Skin of body (tissue), 2 donors: ENCODE measurements around the gene SESTD1. TPM values are rescaled to one million over a fixed set of nuclear protein-coding genes. Genes with fewer than 3 reads are reported as not detected.

ENCODE experiments used
- DNase-seq: peaks from one replicate; lab custom pipeline; 2025; lab: John Stamatoyannopoulos, UW
- total RNA-seq: library from RNA; depleted of rRNA; stranded (reverse); fragments of >200 nt; gene quantifications from one replicate; pipeline ENCODE4 v1.2.3, GENCODE V29; 2014

Gene SESTD1
- 32.0 TPM for total RNA-seq

DNA sequence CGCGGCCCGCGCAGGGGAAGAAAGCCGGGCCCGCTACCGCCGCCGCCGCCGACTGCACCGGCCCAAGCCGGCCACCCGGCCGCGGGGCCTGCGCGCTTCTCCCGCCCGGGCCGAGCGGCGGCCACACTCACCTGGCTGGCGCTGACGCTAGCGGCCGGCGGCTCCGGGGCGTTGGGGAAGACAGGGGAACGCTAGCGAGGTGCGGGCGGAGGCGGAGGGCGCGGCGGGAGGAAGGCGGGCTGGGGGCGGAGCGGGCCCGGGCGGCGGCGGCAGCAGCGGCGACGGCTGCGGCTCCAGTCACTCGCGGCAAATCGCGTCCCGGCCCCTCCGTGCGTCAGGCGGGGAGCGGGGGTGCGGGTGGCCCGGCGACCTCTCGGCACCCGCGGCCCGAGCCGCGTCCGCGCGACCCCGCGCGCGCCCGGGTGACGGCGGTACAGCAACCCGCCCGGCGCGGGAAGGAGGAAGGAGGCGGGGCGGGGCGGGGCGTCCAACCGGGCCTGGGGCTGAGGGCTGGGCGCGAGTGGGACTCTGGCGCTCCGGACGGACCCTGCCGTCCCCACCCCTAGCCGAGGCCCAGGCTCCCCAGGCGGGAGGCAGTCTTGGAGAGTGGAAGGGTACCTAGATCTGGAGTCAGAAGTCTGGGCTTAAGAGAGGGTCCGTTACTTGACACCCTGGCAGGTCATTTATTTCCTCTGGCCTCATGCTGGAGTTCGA lies at the start of gene SESTD1:
SESTD1 (minus strand) TSS at position 465 of the 714 bp plus-strand sequence. CDS start 72,991 bp downstream, outside the sequence.
- DNase-seq = peak; percentile 37

- no peak for DNase-seq
Observed at GRCh38 chr2:179313057-179313456, 48.4 kb upstream of the SESTD1 start.

DNA sequence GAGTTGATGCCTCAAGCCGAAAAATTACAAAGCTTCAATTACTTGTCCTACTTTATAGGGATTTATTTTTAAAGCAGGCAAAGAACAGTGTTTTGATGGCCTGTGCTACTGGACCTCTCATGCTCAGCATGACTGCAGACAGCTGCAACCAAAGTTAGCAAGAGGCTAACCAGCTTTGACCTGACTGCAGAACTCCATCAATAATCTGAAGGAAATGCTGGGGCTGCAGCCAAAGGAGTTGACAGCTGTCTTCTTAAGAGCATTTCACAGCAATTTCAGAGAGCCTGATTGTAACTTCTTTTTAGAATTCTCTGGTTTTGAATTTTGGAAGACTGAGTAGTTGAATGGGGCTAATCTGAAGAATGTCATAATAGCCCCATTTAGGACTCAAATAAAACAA lies 46.5 kb upstream of the SESTD1 start:
- DNase-seq = no peak

- no peak for DNase-seq
Observed at GRCh38 chr2:179307616-179308371, 43.2 kb upstream of the SESTD1 start.

DNA sequence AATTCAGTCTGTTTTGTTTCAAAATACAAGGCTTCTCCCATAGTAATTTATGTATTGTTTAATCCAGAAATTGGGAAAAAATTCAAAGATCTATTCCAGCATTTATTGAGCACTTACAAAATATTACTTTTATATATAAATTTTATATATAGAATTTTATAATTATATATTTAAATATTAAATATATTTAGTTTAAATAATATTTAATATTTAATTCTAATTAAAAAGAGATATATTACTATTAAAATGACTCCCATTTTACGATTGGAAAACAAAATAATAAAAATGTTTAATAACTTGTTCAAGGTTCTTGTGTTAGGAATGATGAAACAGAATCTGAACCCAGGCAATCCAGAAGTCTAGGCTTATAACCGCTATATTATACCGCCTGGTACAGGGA lies 40.5 kb upstream of the SESTD1 start:
- DNase-seq = no peak

DNA sequence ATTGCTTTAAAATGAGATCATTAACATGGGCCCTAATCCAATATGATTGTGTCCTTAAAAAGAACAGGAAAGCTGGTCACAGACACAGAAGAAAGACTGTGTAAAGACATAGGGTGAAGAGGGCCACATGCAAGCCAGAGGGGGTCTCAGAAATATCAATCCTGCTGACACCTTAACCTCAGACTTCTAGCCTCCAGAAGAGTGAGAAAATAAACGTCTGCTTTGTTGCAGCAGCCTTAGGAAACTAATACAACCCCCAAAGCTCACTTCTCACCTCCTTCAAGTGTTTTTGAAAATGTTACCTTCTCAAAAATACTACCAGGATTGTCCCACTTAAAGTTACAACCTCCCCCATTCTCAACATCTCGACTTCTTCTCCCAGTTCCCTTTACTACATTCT lies 39.8 kb upstream of the SESTD1 start:
- DNase-seq = no peak

DNA sequence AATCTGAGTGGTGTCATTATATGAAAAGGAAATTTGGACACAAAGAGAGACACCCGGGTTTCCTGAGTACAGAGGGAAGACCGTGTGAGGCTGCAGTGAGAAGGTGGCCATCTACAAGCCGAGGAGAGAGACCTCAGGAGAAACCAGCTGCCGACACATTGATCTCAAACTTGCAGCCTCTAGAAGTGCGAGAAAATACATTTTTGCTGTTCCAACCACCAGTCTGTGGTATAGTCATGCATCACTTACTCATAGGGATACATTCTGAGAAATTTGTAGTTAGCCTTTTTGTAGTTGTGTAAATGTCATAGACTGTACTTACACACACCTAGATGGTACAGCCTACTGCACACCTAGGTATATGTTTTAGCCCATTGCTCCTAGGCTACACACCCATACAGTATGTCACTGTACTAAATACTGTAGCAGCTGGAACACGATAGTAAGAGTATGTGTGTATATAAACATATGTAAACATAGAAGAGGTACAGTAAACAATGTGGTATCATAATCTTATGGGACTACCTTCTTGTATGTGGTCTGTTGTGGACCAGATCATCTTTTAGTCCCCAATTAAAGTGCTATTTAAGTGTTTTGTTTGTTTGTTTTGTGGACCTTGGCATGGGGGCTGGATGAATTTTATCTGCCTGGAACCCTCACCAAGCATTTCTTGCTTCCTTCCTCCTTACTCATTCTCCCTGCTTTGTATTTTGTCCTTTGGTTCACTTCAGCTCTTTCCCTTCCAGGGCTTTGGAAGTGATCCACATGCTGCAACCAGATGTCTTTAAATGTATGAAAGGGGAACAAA lies 38.3 kb upstream of the SESTD1 start:
- DNase-seq = peak; percentile 72

- no peak for DNase-seq
Observed at GRCh38 chr2:179302149-179302548, 37.5 kb upstream of the SESTD1 start.

GRCh38 chr2:179298666-179299065 lies 34.0 kb upstream of the SESTD1 start:
- no peak for DNase-seq

DNA sequence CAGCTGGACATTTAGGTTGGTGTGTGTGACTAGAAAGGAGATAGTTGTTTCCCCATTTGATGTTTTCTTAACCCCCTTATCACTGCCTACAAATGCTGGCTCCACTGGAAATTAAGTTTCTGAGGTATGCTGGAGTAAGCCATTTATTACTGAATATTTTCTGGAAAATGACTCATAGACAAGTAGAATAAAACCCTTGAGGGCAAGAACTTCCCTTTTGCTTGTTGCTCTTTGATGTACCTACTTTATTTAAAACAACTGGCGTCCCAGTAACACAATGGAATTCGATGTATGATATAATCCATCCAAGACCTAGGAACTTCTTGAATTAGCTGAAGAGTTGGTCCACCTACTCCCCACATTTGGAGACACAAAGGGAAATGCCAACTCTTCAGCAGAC lies 33.3 kb upstream of the SESTD1 start:
- DNase-seq = no peak

GRCh38 chr2:179290329-179290728 lies 25.7 kb upstream of the SESTD1 start:
- DNase-seq = no peak

DNA sequence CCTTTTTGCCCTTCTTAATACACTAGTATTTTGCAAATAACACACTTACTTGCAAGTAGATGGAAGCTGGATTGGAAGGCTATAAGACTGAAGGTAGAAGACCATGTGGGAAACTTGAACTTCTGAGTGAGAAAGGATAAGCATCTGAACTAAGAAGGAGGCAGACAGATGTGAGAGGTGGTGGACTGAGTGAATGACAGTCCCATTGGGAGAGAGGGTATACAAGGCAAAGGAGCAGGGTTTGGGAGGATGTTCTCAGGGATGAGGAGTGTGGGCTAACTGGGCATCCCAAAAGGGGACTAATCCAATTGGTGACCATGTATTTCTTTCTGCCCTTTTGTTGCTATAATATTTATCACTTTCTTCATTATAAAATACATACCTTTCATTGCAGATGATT lies 20.4 kb upstream of the SESTD1 start:
- no peak for DNase-seq

GRCh38 chr2:179277429-179278196 lies 13.0 kb upstream of the SESTD1 start:
- no peak for DNase-seq

DNA sequence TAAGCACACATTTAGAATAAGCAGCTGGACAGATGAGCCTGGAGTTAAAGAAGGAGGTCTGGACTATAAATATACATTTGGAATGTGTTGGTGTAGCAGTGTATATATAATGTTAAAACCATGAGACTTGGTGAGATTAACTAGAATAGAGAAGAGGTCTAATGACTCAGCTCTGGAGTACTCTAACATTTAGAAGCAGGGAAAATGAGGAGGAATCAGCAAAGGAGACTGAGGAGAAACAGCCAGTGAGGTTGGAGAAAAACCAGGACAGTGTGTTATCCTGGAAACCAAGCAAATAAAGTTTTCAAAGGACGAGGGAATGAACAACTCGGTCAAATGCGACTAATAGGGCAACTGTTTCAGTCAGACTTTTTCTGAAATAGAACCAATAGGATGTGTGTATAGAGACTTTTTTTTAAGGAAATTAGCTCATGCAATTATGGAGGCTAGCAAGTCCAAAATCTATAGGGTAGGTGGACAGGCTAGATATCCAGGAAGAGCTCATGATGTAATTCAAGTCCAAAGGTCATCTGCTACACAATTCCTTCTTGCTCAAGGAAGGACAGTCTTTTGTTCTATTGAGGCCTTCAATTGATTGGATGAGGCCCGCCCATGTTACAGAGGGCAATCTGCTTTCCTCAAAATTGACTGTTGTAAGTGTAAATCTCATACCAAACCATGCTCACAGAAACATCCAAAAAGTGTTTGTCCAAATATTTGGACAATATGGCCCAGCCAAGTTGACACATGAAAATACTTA lies 10.8 kb upstream of the SESTD1 start:
- DNase-seq = no peak

DNA sequence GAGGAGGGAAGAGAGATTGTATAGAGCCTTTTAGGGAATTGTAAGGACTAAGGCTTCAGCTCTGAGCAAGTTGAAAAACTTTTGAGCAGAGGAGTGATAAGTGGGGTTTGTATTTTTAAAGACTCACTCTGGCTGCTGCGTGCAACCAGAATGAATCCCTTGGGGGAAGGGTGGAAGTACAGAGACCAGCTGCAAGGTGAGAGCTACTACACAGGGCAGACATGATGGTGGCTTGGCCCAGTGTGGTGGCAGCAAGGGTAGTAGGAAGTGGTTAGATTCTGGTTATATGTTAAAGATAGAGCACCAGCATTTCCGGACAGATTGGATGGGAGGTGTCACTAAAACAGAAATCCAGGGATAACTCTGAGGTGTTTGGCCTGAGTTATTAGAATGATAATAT lies 10.1 kb upstream of the SESTD1 start:
- no peak for DNase-seq

GRCh38 chr2:179273461-179273962 lies 8.9 kb upstream of the SESTD1 start:
- no peak for DNase-seq

- peak; percentile 55 for DNase-seq
Observed at GRCh38 chr2:179272406-179273192, 8.0 kb upstream of the SESTD1 start.

- DNase-seq = no peak
Observed at GRCh38 chr2:179270689-179271088, 6.1 kb upstream of the SESTD1 start.

GRCh38 chr2:179268277-179268925 lies 3.8 kb upstream of the SESTD1 start:
- DNase-seq = no peak
